ENCODE measurements around the gene ZDHHC24. TPM values are rescaled to one million over a fixed set of nuclear protein-coding genes. Genes with fewer than 3 reads are reported as not detected.
A peak's percentile ranks its signal among the peaks of the same experiment; 100 is the strongest.

The ZDHHC24 gene
- total and polyA plus RNA-seq, 10 of the 15 experiments (the other 5 are each of a cell fraction or from before 2014, with no cell fraction given), result 0.86 to 17.5 (median 6.8) TPM

DNA sequence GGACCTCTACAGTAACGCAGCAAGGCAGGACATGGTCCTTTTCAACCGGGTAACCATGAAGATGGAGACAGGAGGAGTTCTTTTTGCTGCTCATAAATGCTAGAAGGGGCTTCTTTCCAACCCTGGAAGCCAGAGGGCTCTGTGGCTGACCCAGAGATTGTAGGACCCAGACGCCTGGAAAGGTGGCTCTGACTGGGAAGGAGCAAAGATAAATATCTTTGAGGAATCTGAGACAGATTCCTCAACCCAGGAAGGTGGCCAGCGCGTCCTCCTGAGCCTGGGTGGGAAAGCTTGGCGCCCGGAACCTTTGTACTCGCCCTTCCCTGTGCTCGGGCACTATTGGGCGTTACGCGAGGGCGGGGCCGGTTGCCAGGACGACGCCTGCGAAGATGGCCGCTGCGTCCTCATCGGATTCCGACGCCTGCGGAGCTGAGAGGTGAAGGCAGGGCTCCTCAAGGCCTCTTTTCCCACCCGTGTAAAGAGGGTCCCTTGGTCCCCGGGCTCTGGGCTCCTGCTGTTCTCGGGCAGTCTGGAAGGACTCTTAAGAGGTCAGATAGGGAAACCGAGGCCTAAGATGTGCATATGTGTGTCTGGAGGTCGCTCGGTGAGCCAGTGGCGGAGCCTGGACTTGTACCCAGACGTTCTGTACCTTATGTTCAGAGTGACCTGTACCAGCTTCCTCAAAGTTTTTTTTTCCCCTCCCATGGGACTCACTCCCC is 35.4 kb downstream of the ZDHHC24 start, which contains the start of gene BBS1 (continued):
- TF ChIP-seq TCF7 (IDR thresholded peaks at IDR 0.05; ENCODE audit: borderline replicate concordance), result no peak
- TF ChIP-seq ZNF24 (IDR thresholded peaks at IDR 0.05), result no peak
- no peak for TF ChIP-seq RUNX3 (IDR thresholded peaks at IDR 0.05; ENCODE audit: low read length)
- TF ChIP-seq ATF7 (IDR thresholded peaks at IDR 0.05; ENCODE audit: low read depth), result no peak
- TF ChIP-seq RAD51 (IDR thresholded peaks at IDR 0.05), result no peak
- no peak for TF ChIP-seq ETV6 (conservative IDR thresholded peaks at IDR 0.05 in 1 of 2, IDR thresholded peaks at IDR 0.05 in 1 of 2; ENCODE audit: borderline replicate concordance in 1 of 2, low read depth in 1 of 2)
- TF ChIP-seq NFYB (IDR thresholded peaks at IDR 0.05; ENCODE audit: insufficient read depth, low read depth, low read length), result no peak
- TF ChIP-seq, protein P1, sequence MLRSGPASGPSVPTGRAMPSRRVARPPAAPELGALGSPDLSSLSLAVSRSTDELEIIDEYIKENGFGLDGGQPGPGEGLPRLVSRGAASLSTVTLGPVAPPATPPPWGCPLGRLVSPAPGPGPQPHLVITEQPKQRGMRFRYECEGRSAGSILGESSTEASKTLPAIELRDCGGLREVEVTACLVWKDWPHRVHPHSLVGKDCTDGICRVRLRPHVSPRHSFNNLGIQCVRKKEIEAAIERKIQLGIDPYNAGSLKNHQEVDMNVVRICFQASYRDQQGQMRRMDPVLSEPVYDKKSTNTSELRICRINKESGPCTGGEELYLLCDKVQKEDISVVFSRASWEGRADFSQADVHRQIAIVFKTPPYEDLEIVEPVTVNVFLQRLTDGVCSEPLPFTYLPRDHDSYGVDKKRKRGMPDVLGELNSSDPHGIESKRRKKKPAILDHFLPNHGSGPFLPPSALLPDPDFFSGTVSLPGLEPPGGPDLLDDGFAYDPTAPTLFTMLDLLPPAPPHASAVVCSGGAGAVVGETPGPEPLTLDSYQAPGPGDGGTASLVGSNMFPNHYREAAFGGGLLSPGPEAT (IDR thresholded peaks at IDR 0.05; ENCODE audit: low read depth), result peak; percentile 95
- TF ChIP-seq, protein P2, sequence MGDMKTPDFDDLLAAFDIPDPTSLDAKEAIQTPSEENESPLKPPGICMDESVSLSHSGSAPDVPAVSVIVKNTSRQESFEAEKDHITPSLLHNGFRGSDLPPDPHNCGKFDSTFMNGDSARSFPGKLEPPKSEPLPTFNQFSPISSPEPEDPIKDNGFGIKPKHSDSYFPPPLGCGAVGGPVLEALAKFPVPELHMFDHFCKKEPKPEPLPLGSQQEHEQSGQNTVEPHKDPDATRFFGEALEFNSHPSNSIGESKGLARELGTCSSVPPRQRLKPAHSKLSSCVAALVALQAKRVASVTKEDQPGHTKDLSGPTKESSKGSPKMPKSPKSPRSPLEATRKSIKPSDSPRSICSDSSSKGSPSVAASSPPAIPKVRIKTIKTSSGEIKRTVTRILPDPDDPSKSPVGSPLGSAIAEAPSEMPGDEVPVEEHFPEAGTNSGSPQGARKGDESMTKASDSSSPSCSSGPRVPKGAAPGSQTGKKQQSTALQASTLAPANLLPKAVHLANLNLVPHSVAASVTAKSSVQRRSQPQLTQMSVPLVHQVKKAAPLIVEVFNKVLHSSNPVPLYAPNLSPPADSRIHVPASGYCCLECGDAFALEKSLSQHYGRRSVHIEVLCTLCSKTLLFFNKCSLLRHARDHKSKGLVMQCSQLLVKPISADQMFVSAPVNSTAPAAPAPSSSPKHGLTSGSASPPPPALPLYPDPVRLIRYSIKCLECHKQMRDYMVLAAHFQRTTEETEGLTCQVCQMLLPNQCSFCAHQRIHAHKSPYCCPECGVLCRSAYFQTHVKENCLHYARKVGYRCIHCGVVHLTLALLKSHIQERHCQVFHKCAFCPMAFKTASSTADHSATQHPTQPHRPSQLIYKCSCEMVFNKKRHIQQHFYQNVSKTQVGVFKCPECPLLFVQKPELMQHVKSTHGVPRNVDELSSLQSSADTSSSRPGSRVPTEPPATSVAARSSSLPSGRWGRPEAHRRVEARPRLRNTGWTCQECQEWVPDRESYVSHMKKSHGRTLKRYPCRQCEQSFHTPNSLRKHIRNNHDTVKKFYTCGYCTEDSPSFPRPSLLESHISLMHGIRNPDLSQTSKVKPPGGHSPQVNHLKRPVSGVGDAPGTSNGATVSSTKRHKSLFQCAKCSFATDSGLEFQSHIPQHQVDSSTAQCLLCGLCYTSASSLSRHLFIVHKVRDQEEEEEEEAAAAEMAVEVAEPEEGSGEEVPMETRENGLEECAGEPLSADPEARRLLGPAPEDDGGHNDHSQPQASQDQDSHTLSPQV (IDR thresholded peaks at IDR 0.05), result no peak
- TF ChIP-seq TCF3 (IDR thresholded peaks at IDR 0.05; ENCODE audit: borderline replicate concordance, insufficient read depth, low read depth, low read length), result no peak
- TF ChIP-seq CBFB (IDR thresholded peaks at IDR 0.05; ENCODE audit: low read depth), result peak; percentile 65; the same call in 1 of the 2 replicates
- no peak for TF ChIP-seq STAT3 (IDR thresholded peaks at IDR 0.05; ENCODE audit: low read depth, low read length)
- peak; percentile 84; the same call in 1 of the 2 replicates for TF ChIP-seq LARP7 (IDR thresholded peaks at IDR 0.05)
- no peak for TF ChIP-seq HDAC6 (IDR thresholded peaks at IDR 0.05; ENCODE audit: unreplicated experiment)
- no peak for TF ChIP-seq HDAC2 (IDR thresholded peaks at IDR 0.05)
- TF ChIP-seq, protein P3, sequence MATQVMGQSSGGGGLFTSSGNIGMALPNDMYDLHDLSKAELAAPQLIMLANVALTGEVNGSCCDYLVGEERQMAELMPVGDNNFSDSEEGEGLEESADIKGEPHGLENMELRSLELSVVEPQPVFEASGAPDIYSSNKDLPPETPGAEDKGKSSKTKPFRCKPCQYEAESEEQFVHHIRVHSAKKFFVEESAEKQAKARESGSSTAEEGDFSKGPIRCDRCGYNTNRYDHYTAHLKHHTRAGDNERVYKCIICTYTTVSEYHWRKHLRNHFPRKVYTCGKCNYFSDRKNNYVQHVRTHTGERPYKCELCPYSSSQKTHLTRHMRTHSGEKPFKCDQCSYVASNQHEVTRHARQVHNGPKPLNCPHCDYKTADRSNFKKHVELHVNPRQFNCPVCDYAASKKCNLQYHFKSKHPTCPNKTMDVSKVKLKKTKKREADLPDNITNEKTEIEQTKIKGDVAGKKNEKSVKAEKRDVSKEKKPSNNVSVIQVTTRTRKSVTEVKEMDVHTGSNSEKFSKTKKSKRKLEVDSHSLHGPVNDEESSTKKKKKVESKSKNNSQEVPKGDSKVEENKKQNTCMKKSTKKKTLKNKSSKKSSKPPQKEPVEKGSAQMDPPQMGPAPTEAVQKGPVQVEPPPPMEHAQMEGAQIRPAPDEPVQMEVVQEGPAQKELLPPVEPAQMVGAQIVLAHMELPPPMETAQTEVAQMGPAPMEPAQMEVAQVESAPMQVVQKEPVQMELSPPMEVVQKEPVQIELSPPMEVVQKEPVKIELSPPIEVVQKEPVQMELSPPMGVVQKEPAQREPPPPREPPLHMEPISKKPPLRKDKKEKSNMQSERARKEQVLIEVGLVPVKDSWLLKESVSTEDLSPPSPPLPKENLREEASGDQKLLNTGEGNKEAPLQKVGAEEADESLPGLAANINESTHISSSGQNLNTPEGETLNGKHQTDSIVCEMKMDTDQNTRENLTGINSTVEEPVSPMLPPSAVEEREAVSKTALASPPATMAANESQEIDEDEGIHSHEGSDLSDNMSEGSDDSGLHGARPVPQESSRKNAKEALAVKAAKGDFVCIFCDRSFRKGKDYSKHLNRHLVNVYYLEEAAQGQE (IDR thresholded peaks at IDR 0.05; ENCODE audit: low read depth, low read length), result no peak
- no peak for TF ChIP-seq FOXM1 (IDR thresholded peaks at IDR 0.05; ENCODE audit: low read depth, low read length)
- TF ChIP-seq MEF2A (IDR thresholded peaks at IDR 0.05; ENCODE audit: insufficient read depth, low read depth, low read length), result no peak
- no peak for TF ChIP-seq PML (IDR thresholded peaks at IDR 0.05; ENCODE audit: low read length)
- TF ChIP-seq JUNB (IDR thresholded peaks at IDR 0.05), result no peak
- 0 out of 4 replicates have a peak, but pooled peaks of 1 of the 2 experiments have one; percentile 34 for TF ChIP-seq IKZF2 (IDR thresholded peaks at IDR 0.05)
- no peak for TF ChIP-seq MYC (IDR thresholded peaks at IDR 0.05; ENCODE audit: insufficient read depth, insufficient read length, insufficient replicate concordance, low read length, severe bottlenecking)

Data from GM12878 (cell line).